ENCODE measurements around the gene NDUFS6.

NDUFS6 gene

GRCh38 chr5:1765880-1766235 is 35.3 kb upstream of the NDUFS6 start:
- no peak for DNase-seq (ENCODE audit: low read depth)

- no peak for DNase-seq (ENCODE audit: low read depth)
These were observed 33.5 kb upstream of the NDUFS6 start for GRCh38 chr5:1767524-1768282.

- DNase-seq (ENCODE audit: low read depth): no peak
These were observed 32.8 kb upstream of the NDUFS6 start for GRCh38 chr5:1768283-1769000.

- no peak for DNase-seq (ENCODE audit: low read depth)
These were observed 32.1 kb upstream of the NDUFS6 start for GRCh38 chr5:1769017-1769640.

GRCh38 chr5:1769752-1770442 is 31.3 kb upstream of the NDUFS6 start:
- DNase-seq (ENCODE audit: low read depth): no peak

- DNase-seq (ENCODE audit: low read depth): no peak
These were observed 30.8 kb upstream of the NDUFS6 start for GRCh38 chr5:1770443-1770802.

GRCh38 chr5:1771149-1772065 is 29.8 kb upstream of the NDUFS6 start:
- no peak for DNase-seq (ENCODE audit: low read depth)

GRCh38 chr5:1772634-1773033 is 28.6 kb upstream of the NDUFS6 start:
- DNase-seq (ENCODE audit: low read depth): no peak

- DNase-seq (ENCODE audit: low read depth): no peak
These were observed 24.4 kb upstream of the NDUFS6 start for GRCh38 chr5:1776831-1777230.

GRCh38 chr5:1777281-1778137 is 23.7 kb upstream of the NDUFS6 start:
- DNase-seq (ENCODE audit: low read depth): no peak

- DNase-seq (ENCODE audit: low read depth): no peak
These were observed 22.8 kb upstream of the NDUFS6 start for GRCh38 chr5:1778138-1779020.

- DNase-seq (ENCODE audit: low read depth): no peak
These were observed 22.1 kb upstream of the NDUFS6 start for GRCh38 chr5:1779021-1779680.

- no peak for DNase-seq (ENCODE audit: low read depth)
These were observed 21.2 kb upstream of the NDUFS6 start for GRCh38 chr5:1779782-1780613.

GRCh38 chr5:1780614-1780930 is 20.6 kb upstream of the NDUFS6 start:
- DNase-seq (ENCODE audit: low read depth): no peak

GRCh38 chr5:1781107-1781506 is 20.1 kb upstream of the NDUFS6 start:
- DNase-seq (ENCODE audit: low read depth): no peak

GRCh38 chr5:1781726-1782384 is 19.4 kb upstream of the NDUFS6 start:
- no peak for DNase-seq (ENCODE audit: low read depth)

GRCh38 chr5:1782385-1783215 is 18.6 kb upstream of the NDUFS6 start:
- DNase-seq (ENCODE audit: low read depth): no peak

Data from stimulated activated CD8-positive, alpha-beta memory T cell treated with anti-CD3 and anti-CD28 coated beads, Interleukin-12 subunit alpha, Interleukin-12 subunit beta, amount 100 ng/mL, for 4 hours (primary cell).